GM23338 (cell line): ENCODE measurements around the gene IFNE.

Experiments used
- CTCF ChIP-seq, 2 experiments: fragments of 200-600 bp in 1 of 2; sonication (generic) in 1 of 2; conservative IDR thresholded peaks; 2 replicates each; pipeline versions ENCODE4 v1.5.1 to v1.6.1; 2016 to 2017; ENCODE audit warnings: antibody characterized with exemption in 2 of 2, low read depth in 2 of 2, mild to moderate bottlenecking in 2 of 2, moderate library complexity in 1 of 2
- ETS1 ChIP-seq: IDR thresholded peaks from 2 replicates; pipeline ENCODE4 v1.6.1; 2016; ENCODE audit warnings: antibody characterized with exemption
- POLR2AphosphoS5 ChIP-seq: IDR thresholded peaks from 2 replicates; pipeline ENCODE4 v1.6.1; 2016; ENCODE audit warnings: antibody characterized with exemption, low read depth
- TF ChIP-seq, protein P1 (sequence below): IDR thresholded peaks from one replicate; pipeline ENCODE4 v1.6.1; 2018; ENCODE audit warnings: antibody characterized with exemption; ENCODE audit not compliant: unreplicated experiment

DNA sequence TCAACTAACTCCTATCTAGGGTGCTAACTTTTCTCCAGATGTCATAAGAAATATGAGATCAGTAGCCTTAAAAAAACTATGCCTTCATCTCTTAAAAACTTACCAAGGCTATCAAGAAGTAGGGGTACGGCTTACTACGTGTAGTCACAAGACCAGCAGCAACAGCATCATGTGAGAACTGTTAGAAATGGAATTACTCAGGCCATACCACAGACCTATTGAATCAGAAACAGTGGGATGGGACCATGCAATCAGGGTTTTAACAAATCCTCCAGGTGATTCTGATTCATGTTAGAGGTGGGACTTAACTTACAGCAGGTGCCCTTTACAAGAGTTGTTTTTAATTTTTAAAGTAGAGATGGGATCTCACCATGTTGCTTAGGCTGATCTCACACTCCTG, 4.6 kb downstream of the IFNE start:
- TF ChIP-seq CTCF (conservative IDR thresholded peaks at IDR 0.05; ENCODE audit: low read depth in 2 of 2) (no peak), POLR2AphosphoS5 (no peak), ETS1 (no peak)
- TF ChIP-seq, protein P1, sequence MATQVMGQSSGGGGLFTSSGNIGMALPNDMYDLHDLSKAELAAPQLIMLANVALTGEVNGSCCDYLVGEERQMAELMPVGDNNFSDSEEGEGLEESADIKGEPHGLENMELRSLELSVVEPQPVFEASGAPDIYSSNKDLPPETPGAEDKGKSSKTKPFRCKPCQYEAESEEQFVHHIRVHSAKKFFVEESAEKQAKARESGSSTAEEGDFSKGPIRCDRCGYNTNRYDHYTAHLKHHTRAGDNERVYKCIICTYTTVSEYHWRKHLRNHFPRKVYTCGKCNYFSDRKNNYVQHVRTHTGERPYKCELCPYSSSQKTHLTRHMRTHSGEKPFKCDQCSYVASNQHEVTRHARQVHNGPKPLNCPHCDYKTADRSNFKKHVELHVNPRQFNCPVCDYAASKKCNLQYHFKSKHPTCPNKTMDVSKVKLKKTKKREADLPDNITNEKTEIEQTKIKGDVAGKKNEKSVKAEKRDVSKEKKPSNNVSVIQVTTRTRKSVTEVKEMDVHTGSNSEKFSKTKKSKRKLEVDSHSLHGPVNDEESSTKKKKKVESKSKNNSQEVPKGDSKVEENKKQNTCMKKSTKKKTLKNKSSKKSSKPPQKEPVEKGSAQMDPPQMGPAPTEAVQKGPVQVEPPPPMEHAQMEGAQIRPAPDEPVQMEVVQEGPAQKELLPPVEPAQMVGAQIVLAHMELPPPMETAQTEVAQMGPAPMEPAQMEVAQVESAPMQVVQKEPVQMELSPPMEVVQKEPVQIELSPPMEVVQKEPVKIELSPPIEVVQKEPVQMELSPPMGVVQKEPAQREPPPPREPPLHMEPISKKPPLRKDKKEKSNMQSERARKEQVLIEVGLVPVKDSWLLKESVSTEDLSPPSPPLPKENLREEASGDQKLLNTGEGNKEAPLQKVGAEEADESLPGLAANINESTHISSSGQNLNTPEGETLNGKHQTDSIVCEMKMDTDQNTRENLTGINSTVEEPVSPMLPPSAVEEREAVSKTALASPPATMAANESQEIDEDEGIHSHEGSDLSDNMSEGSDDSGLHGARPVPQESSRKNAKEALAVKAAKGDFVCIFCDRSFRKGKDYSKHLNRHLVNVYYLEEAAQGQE, result no peak
